OCI-LY1 (cell line): ENCODE measurements around the gene NFIB.
A peak's percentile ranks its signal among the peaks of the same experiment; 100 is the strongest.

Experiments used
- H2AFZ ChIP-seq: fragments of 200-600 bp; sonication (generic), shearing (Covaris generic); 2 replicates; pipeline ENCODE4 v1.6.0; 2014; ENCODE audit warnings: antibody characterized with exemption, mild to moderate bottlenecking, low read length
- H3F3A ChIP-seq: fragments of 200-600 bp; sonication (generic), shearing (Covaris generic); 2 replicates; pipeline ENCODE4 v1.6.0; 2014; ENCODE audit warnings: mild to moderate bottlenecking, antibody characterized with exemption, low read length, moderate library complexity; ENCODE audit not compliant: insufficient read depth
- H3K27ac ChIP-seq: fragments of 200-600 bp; sonication (generic); 2 replicates; pipeline ENCODE4 v1.5.1; 2014; ENCODE audit warnings: low read length, mixed run types, mild to moderate bottlenecking, low read depth; ENCODE audit not compliant: poor library complexity, severe bottlenecking
- H3K27me3 ChIP-seq: fragments of 200-600 bp; sonication (generic); 2 replicates; pipeline ENCODE4 v1.6.0; 2014; ENCODE audit warnings: antibody characterized with exemption, mild to moderate bottlenecking, low read length, moderate library complexity; ENCODE audit not compliant: insufficient read depth
- H3K36me3 ChIP-seq: fragments of 200-600 bp; sonication (generic); 2 replicates; pipeline ENCODE4 v1.6.1; 2014; ENCODE audit warnings: mild to moderate bottlenecking, antibody characterized with exemption, low read length, moderate library complexity, mixed read lengths; ENCODE audit not compliant: insufficient read depth
- H3K4me1 ChIP-seq: fragments of 200-600 bp; sonication (generic); 2 replicates; pipeline ENCODE4 v1.5.1; 2014; ENCODE audit warnings: mild to moderate bottlenecking, low read length, moderate library complexity; ENCODE audit not compliant: insufficient read depth, severe bottlenecking
- H3K4me2 ChIP-seq: fragments of 200-600 bp; sonication (generic), shearing (Covaris generic); 2 replicates; pipeline ENCODE4 v1.6.1; 2014; ENCODE audit warnings: low read length
- H3K4me3 ChIP-seq: fragments of 200-600 bp; sonication (generic); 2 replicates; pipeline ENCODE4 v1.5.1; 2014; ENCODE audit warnings: low read length, low read depth, mild to moderate bottlenecking, mixed read lengths; ENCODE audit not compliant: poor library complexity, severe bottlenecking
- H3K79me2 ChIP-seq: fragments of 200-600 bp; shearing (Covaris generic); 2 replicates; pipeline ENCODE4 v1.6.1; 2016; ENCODE audit warnings: mixed run types, low read length, mixed read lengths; ENCODE audit not compliant: insufficient read depth
- H3K9ac ChIP-seq: fragments of 200-600 bp; sonication (generic), shearing (Covaris generic); 2 replicates; pipeline ENCODE4 v1.6.1; 2014; ENCODE audit warnings: mild to moderate bottlenecking, low read length, mixed read lengths
- H3K9me2 ChIP-seq: fragments of 200-600 bp; sonication (generic), shearing (Covaris generic); 2 replicates; pipeline ENCODE4 v1.6.1; 2014; ENCODE audit warnings: low read depth, mild to moderate bottlenecking, low read length, mixed read lengths
- H3K9me3 ChIP-seq: fragments of 200-600 bp; shearing (Covaris generic); 2 replicates; pipeline ENCODE4 v1.6.1; 2014; ENCODE audit warnings: low read length, mixed read lengths
- H4K20me1 ChIP-seq: fragments of 200-600 bp; sonication (generic), shearing (Covaris generic); 2 replicates; pipeline ENCODE4 v1.6.0; 2016; ENCODE audit warnings: mild to moderate bottlenecking, low read length; ENCODE audit not compliant: insufficient read depth
- EZH2 ChIP-seq: fragments of 200-600 bp; sonication (generic), shearing (Covaris generic); IDR thresholded peaks from 2 replicates; pipeline ENCODE4 v1.8.0; 2017; ENCODE audit warnings: borderline replicate concordance, mixed run types, mild to moderate bottlenecking, antibody characterized with exemption, low read length, moderate library complexity, mixed read lengths
- TF ChIP-seq, protein P1 (sequence below): fragments of 200-600 bp; sonication (generic), shearing (Covaris generic); IDR thresholded peaks from 2 replicates; pipeline ENCODE4 v1.5.1; 2017; ENCODE audit warnings: mild to moderate bottlenecking, antibody characterized with exemption, low read length, moderate library complexity, mixed read lengths

NFIB gene

DNA sequence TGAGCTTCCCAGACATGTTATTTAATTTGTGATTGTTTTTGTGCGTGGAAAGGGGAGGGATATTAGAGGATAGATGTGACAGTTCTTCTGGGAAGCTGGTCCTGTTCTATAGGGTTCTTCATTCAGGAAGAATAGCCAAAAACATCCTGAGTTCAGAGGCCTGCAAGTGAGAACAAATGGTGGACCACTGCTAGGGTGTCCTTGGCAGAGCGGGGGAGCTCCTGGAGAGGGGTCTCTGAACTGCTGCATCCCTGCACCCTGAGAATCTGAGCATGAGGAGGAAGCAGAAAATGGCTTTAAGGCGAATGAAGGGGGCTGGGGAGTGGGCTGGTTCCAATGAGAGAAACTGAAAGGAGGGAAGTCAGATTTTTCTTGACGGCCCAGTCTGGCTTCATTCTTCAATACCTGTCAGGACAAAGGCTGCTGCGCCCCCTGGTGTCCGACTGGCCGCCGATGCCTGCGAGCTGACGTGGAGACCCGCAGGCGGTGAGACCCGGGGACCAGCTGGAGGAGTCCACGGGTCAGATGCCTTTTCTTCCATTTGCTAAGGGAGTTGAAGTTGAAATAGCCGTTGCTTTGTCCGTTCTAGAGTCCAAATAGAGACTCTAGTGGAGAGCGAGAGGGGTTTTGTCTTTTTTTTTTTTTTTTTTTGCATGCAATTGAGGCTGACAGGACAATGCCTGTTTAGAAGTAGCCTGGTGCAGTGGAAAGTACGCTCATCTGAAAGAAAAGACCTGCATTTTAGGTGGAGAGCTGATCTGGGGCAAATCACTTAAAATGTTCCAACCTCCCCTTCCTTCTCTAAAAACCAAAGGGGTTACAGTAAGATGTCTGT is 39.5 kb upstream of the NFIB start:
- H3K27me3 ChIP-seq: no peaks in the 10 kb centered on the region

DNA sequence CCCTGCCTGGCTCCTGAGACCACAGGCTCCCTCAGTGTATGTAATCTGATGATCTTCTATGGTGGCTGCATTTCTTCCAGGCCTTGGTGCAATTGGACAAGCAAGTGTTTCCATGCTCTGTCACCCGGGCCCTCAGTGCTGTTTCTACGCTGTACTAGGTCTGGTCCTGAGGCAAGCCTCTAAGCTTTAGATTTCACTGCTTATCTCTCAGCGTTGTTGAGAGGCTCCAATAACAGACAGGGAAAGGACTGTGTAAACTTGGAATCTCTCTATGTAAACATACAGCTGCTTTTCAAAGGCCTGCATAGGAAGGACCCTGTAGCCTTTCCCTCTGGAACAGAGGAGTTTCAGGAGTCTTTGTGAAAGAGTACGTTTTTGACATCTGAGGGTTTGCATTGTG is 38.6 kb upstream of the NFIB start:
- Histone ChIP-seq H3K79me2 (no peaks in the 10 kb centered on the region), H3F3A (no peaks in the 10 kb centered on the region), H3K9ac (no peak overlapping the region), H3K9me2 (no peaks in the 10 kb centered on the region), H2AFZ (no peak overlapping the region), H3K9me3 (no peaks in the 10 kb centered on the region), H3K4me1 (no peaks in the 10 kb centered on the region), H3K27ac (no peak overlapping the region), H3K4me2 (no peak overlapping the region), H3K27me3 (no peaks in the 10 kb centered on the region), H3K4me3 (no peak overlapping the region), H3K36me3 (no peaks in the 10 kb centered on the region), H4K20me1 (no peaks in the 10 kb centered on the region)
- TF ChIP-seq EZH2: no peak
- TF ChIP-seq, protein P1, sequence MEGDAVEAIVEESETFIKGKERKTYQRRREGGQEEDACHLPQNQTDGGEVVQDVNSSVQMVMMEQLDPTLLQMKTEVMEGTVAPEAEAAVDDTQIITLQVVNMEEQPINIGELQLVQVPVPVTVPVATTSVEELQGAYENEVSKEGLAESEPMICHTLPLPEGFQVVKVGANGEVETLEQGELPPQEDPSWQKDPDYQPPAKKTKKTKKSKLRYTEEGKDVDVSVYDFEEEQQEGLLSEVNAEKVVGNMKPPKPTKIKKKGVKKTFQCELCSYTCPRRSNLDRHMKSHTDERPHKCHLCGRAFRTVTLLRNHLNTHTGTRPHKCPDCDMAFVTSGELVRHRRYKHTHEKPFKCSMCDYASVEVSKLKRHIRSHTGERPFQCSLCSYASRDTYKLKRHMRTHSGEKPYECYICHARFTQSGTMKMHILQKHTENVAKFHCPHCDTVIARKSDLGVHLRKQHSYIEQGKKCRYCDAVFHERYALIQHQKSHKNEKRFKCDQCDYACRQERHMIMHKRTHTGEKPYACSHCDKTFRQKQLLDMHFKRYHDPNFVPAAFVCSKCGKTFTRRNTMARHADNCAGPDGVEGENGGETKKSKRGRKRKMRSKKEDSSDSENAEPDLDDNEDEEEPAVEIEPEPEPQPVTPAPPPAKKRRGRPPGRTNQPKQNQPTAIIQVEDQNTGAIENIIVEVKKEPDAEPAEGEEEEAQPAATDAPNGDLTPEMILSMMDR: no peak

More for the DNA sequence above, 39.5 kb upstream of the NFIB start:
- Histone ChIP-seq H3K36me3 (no peaks in the 10 kb centered on the region), H3K9ac (no peak overlapping the region), H3K79me2 (no peaks in the 10 kb centered on the region), H4K20me1 (no peaks in the 10 kb centered on the region), H3K9me3 (no peaks in the 10 kb centered on the region), H2AFZ (no peak overlapping the region), H3F3A (no peaks in the 10 kb centered on the region), H3K4me2 (no peak overlapping the region), H3K9me2 (no peaks in the 10 kb centered on the region), H3K4me3 (no peak overlapping the region), H3K27ac (no peak overlapping the region), H3K4me1 (no peaks in the 10 kb centered on the region)
- TF ChIP-seq, protein P1: peak; percentile 91
- TF ChIP-seq EZH2: no peak

DNA sequence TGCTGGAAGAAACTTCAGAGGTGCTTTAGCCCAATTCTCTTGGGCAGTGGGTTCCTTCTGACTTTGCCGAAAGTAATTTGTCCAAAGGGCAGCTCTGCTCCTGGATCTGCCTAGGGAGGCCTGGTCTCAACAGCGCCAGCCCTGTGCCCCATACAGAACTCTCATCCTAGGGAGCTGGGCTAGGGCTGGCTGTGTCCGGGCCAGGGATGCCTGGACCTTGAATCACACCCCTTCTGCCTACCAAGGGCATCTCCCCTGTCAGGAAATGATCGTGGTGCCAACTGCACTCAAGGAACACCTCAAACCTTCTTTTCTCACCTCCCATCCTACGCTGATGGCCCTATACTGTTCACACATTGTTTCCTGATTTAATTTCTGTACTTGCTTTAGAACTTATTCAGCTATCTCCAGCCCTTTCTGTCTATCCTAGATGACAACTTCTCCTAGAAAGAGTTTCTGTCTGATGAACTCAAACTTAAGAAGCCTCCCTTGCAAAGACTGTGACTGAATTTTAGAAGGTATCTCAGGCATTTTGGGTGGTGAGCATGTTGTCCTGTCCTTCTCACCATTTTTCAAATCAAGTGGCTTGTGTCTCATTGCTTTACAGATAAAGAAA is 37.4 kb upstream of the NFIB start:
- Histone ChIP-seq H2AFZ (no peak overlapping the region), H3K79me2 (no peaks in the 10 kb centered on the region), H3K9me3 (no peaks in the 10 kb centered on the region), H3K4me1 (no peaks in the 10 kb centered on the region), H3K9ac (no peak overlapping the region), H3K27ac (no peak overlapping the region), H3K4me3 (no peak overlapping the region), H3F3A (no peaks in the 10 kb centered on the region), H3K4me2 (no peak overlapping the region), H3K9me2 (no peaks in the 10 kb centered on the region), H3K36me3 (no peaks in the 10 kb centered on the region), H4K20me1 (no peaks in the 10 kb centered on the region), H3K27me3 (no peaks in the 10 kb centered on the region)
- TF ChIP-seq, protein P1: no peak
- TF ChIP-seq EZH2: no peak
